OCI-LY7 (cell line): Measurements from ENCODE around the gene ANKK1. TPM values are rescaled to one million over a fixed set of nuclear protein-coding genes. Genes with fewer than 3 reads are reported as not detected.

Experiments
- BruUV-seq: library from RNA; stranded (reverse); fragments of 400-500 nt; replicated peaks from 2 replicates; lab custom pipeline; 2021; lab: Mats Ljungman, UMichigan
- CTCF ChIA-PET: fragments of 300-600 bp; sonication (Branson Sonifier 250); formaldehyde crosslinking; loops from one replicate; lab custom pipeline; 2022; ENCODE audit warnings: antibody characterized with exemption; ENCODE audit not compliant: unreplicated experiment; lab: Charles Lee
- POLR2A ChIA-PET: fragments of 300-600 bp; sonication (Branson Sonifier 250); formaldehyde crosslinking; loops from one replicate; lab custom pipeline; 2022; ENCODE audit warnings: antibody characterized with exemption; lab: Charles Lee
- DNase-seq: peaks from one replicate; pipeline ENCODE4 v3.0.0-alpha.2; 2015; ENCODE audit warnings: low spot score
- H2AFZ ChIP-seq: fragments of 200-600 bp; sonication (generic), shearing (Covaris generic); 2 replicates; pipeline ENCODE4 v1.6.1; 2014; ENCODE audit warnings: mild to moderate bottlenecking, antibody characterized with exemption, low read length, moderate library complexity
- H3K27ac ChIP-seq: fragments of 200-600 bp; sonication (generic); 2 replicates; pipeline ENCODE4 v1.5.1; 2014; ENCODE audit warnings: mixed run types, low read depth, mild to moderate bottlenecking, moderate library complexity, low read length, inconsistent platforms; ENCODE audit not compliant: poor library complexity, severe bottlenecking
- H3K36me3 ChIP-seq: fragments of 200-600 bp; sonication (generic); 2 replicates; pipeline ENCODE4 v1.6.1; 2014; ENCODE audit warnings: mild to moderate bottlenecking, antibody characterized with exemption, low read length, moderate library complexity, mixed read lengths; ENCODE audit not compliant: insufficient read depth
- H3K4me1 ChIP-seq: fragments of 200-600 bp; sonication (generic); 2 replicates; pipeline ENCODE4 v1.5.1; 2014; ENCODE audit warnings: mild to moderate bottlenecking, low read length; ENCODE audit not compliant: insufficient read depth, poor library complexity, severe bottlenecking
- H3K4me2 ChIP-seq: fragments of 200-600 bp; sonication (generic); 2 replicates; pipeline ENCODE4 v1.6.1; 2014; ENCODE audit warnings: mild to moderate bottlenecking, low read length
- H3K4me3 ChIP-seq: fragments of 200-600 bp; sonication (generic); 2 replicates; pipeline ENCODE4 v1.5.1; 2014; ENCODE audit warnings: mild to moderate bottlenecking, low read depth, low read length; ENCODE audit not compliant: poor library complexity, severe bottlenecking
- H3K79me2 ChIP-seq: fragments of 200-600 bp; sonication (generic); 2 replicates; pipeline ENCODE4 v1.6.1; 2016; ENCODE audit warnings: low read depth, mild to moderate bottlenecking, low read length, moderate library complexity, mixed read lengths; ENCODE audit not compliant: insufficient read depth
- H3K9me2 ChIP-seq: fragments of 200-600 bp; sonication (generic); 2 replicates; pipeline ENCODE4 v1.6.1; 2016; ENCODE audit warnings: mild to moderate bottlenecking, low read length, mixed read lengths; ENCODE audit not compliant: insufficient read depth
- H3K9me3 ChIP-seq: fragments of 200-600 bp; sonication (generic); 2 replicates; pipeline ENCODE4 v1.6.1; 2014; ENCODE audit warnings: mild to moderate bottlenecking, mixed run types, low read length, mixed read lengths
- H4K20me1 ChIP-seq: fragments of 200-600 bp; sonication (generic); 2 replicates; pipeline ENCODE4 v1.6.1; 2014; ENCODE audit warnings: mild to moderate bottlenecking, antibody characterized with exemption, low read length, moderate library complexity, mixed read lengths; ENCODE audit not compliant: insufficient read depth
- CTCF ChIP-seq: fragments of 200-600 bp; sonication (generic); conservative IDR thresholded peaks from 2 replicates; pipeline ENCODE4 v1.5.1; 2014; ENCODE audit warnings: mild to moderate bottlenecking, antibody characterized with exemption, low read length, moderate library complexity, mixed read lengths
- EZH2phosphoT487 ChIP-seq: fragments of 200-600 bp; sonication (generic); IDR thresholded peaks from 2 replicates; pipeline ENCODE4 v1.6.1; 2018; ENCODE audit warnings: low read depth, borderline replicate concordance, mild to moderate bottlenecking, mixed run types, antibody characterized with exemption, low read length, moderate library complexity, mixed read lengths
- intact Hi-C: fragments of 100-400 bp; cut with micrococcal nuclease; formaldehyde crosslinking; loops from one replicate; pipeline ENCODE4 v1.10.0; 2022; ENCODE audit not compliant: unreplicated experiment
- microRNA-seq: library from miRNA; unstranded; fragments of <30 nt; microRNA quantifications from one replicate; pipeline ENCODE4 v1.2.0, GENCODE V29; 2022; ENCODE audit warnings: borderline replicate concordance
- small RNA-seq: library from RNA; depleted of rRNA; stranded (forward); fragments of <200 nt; gene quantifications from one replicate; pipeline ENCODE3, GENCODE V24; 2014
- total RNA-seq, 2 experiments: library from RNA; depleted of rRNA in 1 of 2; stranded (reverse); fragments of >200 nt in 1 of 2; shearing (Covaris generic) in 1 of 2; gene quantifications; 2 replicates each; pipeline ENCODE4 v1.2.3, GENCODE V29; 2014 to 2022

ANKK1 gene
- total RNA-seq, 2 experiments from 2014 or later, result not detected

DNA sequence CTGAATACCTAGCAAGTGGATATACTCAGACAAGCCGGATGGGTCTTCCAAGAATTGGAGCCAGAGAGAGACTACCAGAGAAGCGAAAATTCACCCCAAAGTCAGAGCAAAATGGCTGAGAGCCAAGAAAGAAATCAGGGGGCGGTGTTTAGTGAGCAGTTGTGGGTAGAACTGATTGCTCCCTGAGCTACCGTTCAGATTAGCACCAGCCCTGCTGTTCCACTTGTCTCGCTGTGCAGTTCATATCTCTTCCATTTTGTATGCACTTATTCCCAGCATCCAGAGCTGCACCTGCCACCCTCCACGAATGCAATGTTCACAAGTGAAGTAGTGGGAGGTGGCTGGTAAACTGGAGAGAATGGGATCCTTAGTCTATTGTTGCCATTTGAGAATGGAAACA, 62.2 kb downstream of the ANKK1 start:
- H3K36me3 ChIP-seq, result no peaks in the 10 kb centered on the region
- no peaks in the 10 kb centered on the region for H3K4me1 ChIP-seq
- TF ChIP-seq CTCF (no peak), EZH2phosphoT487 (no peak)
- intact Hi-C loops, result no loop called here
- no peak overlapping the region for H3K27ac ChIP-seq
- DNase-seq, result no peak
- H3K79me2 ChIP-seq, result no peaks in the 10 kb centered on the region
- no peaks in the 10 kb centered on the region for H3K9me3 ChIP-seq
- H2AFZ ChIP-seq, result no peak overlapping the region
- ChIA-PET POLR2A (no interaction called here), CTCF (interaction anchor here (0.6 kb wide), 1 partner anchor 9 kb away, joined by 3 read pairs; no protein-coding TSS in a partner anchor)
- no TSS peak for BruUV-seq
- no peak overlapping the region for H3K4me2 ChIP-seq
- H3K4me3 ChIP-seq, result no peak overlapping the region
- no peaks in the 10 kb centered on the region for H4K20me1 ChIP-seq
- no peaks in the 10 kb centered on the region for H3K9me2 ChIP-seq

Small RNAs within 50 kb of the gene (microRNA-seq; reads per million reads assigned to microRNA genes)
- gene MIR4301, result not detected

Small RNAs within 50 kb of the gene (small RNA-seq; reads per million reads assigned to genes)
- not detected for gene MIR4301

Other genes starting within 250 kb of the ANKK1 start
- 3.6 and 4.4 TPM in 2 replicates for gene TTC12, start 73.2 kb upstream of the ANKK1 start, total RNA-seq (2014; rRNA removed; shearing (Covaris generic))
- 3.9 and 4.1 TPM in 2 replicates for gene TTC12, start 73.2 kb upstream of the ANKK1 start, total RNA-seq (2022)
- gene DRD2, start 87.6 kb downstream of the ANKK1 start, total RNA-seq (2014; rRNA removed; shearing (Covaris generic)), result not detected in 2 replicates
- not detected in 2 replicates for gene DRD2, start 87.6 kb downstream of the ANKK1 start, total RNA-seq (2022)